CD4-positive, alpha-beta T cell treated with Interferon gamma for 1 hour (primary cell): ENCODE results near the gene ELP2.
"Not testable (repeated sequence)": the region's sequence is repeated elsewhere in the genome, so short reads cannot be mapped to it uniquely, and the experiment has no call there.

Experiments used
- DNase-seq: peaks from one replicate; pipeline ENCODE4 v3.0.0-alpha.2; 2020

ELP2 gene

DNA sequence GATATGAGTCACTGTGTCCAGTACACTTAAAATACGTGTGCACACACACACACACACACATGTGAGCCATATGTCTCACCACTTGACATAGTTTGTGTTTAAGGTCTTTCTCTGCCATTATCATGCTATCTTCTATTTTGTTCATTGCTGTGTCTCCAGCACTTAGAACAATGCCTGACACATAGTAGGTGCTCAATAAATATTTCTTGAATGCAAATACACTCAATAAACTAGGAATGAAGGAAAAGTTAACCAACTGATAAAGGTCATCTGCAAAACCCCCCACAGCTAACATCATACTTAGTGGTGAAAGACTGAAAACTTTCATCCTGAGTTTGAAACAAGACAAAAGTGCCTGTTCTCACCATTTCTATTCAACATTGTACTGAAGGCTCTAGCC lies 62.0 kb downstream of the ELP2 start:
- no peak for DNase-seq

DNA sequence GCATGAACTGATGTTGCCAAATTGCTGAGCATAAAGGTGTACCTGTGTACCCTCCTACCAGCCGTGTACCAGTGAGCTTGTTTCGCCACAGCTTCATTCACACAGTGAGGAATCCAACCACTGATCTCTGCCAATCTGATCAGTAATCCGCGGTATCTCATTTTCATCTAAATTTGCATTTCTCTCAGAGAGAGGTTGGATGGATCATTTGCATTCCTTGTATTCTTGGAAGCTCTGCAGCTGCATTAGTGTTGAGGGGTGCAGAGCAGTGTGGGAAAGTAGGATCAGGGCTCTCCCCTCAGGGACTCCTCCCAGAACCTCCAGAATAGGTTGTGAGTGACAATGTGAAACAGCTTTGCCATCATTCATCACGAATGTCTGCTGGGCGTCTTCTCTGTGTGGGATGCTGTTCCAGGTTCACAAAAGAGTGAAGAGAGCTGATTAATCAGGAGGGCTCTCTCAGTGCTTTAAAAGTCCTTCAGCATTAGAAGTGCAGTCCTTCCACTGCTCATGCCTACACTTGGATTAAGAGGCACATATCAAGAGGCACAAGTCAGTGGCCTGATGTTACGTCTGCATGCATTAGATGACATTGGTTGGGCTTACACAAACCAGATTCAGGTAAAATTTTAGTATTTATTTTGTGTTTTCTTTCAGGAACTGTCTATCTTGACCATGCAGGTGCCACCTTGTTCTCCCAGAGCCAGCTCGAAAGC lies 65.1 kb downstream of the ELP2 start:
- DNase-seq, result no peak

DNA sequence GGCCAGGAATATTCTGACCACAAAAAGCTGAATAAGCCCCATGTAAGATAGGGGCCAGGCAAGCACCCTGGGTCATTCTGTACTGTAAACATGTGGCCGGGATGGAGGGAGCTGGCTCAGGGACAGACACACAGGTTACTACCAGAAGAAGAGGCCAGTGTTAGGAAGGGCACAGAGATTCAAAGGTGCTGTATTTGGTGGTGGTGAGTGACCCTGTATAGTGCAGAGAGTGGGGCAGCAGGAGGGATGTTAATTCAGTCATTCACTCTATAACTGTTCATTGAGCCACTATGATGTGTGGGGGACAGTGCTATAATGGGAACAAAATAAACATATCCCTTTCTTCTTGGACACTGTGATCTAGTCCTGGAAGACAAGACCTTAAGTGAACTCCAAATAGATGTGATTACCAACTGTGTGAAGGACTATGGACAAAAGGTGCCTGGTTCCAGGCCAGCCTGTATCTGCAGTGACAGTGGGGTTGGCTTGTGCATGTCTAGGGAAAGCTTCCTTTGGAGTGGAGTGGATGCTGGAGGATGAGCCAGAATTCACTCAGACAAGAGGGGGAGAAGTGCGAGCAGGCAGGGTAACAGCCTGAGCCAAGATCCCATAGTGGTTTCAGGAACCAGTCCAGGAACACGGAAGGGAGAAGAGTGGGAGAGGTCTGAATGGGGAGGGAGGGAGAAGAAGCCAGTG lies 65.9 kb downstream of the ELP2 start:
- no peak for DNase-seq

DNA sequence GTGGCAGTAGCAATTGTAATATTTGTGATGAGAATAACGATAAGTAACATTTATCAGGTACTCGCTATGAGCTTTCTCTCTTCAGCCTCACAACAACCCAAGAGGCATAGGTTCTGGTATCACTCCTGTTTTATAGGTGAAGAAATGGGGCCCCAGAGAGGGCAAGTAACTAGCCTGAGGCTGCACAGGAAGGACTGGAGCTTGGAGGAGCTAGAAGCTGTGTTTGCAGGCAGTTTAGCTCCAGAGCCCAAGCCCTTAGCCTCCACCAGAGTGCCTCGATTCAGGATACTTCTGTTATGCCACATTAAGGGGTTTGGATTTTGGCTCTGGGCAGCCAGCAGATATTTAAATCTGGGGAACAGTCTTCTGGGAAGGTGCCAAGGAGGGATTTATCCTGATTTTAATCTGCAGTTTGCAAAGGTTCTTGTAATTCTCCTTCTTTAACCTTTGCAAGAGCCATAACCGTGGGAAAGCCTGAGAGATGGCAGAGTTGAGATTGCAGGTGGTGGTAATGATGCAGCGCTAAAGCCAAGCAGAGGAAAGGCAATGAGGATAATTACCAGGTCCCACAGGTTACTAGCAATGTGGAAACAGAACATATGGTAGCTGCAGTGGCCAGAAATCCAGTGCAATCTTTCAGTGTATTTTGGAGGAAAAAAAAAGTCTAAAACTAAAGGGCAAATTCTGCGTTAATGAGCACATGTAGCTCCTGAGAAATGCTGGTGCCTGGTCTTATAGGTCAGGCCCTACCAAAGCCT lies 66.7 kb downstream of the ELP2 start:
- DNase-seq, result no peak

DNA sequence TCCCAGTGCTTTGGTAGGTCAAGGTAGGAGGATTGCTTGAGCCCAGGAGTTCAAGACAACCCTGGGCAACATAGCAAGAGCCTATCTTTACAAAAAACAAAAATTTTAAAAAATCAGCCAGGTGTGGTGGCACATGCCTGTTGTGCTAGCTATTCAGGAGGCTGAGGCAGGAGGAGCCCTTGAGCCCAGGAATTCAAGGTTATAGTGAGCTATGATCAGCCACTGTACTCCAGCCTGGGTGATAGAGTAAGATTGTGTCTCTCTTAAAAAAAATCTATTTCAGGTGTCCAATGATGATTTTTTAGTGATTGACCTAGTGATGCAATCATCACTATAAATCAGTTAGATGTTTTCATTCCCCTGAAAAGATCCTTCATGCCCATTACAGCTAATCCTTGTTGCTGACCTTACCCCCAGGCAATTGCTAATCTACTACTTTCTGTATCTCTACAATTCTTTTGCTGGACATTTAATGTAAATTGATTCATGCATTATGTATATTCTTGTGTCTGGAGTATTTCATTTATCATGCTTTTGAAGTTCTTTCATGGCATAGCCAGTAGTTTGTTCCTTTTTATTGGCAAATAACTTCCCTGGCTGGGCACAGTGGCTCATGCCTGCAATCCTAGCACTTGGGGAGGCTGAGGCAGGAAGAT lies 67.9 kb downstream of the ELP2 start:
- DNase-seq, result no peak

DNA sequence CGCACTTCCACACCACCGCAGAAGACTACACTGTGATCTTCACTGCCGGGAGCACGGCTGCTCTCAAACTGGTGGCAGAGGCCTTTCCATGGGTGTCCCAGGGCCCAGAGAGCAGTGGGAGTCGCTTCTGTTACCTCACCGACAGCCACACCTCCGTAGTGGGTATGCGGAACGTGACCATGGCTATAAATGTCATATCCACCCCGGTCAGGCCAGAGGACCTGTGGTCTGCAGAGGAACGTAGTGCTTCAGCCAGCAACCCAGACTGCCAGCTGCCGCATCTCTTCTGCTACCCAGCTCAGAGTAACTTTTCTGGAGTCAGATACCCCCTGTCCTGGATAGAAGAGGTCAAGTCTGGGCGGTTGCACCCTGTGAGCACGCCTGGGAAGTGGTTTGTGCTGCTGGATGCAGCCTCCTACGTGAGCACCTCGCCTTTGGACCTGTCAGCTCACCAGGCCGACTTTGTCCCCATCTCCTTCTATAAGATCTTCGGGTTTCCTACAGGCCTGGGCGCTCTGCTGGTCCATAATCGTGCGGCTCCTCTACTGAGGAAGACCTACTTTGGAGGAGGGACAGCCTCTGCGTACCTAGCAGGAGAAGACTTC lies 70.1 kb downstream of the ELP2 start:
- no peak for DNase-seq

DNA sequence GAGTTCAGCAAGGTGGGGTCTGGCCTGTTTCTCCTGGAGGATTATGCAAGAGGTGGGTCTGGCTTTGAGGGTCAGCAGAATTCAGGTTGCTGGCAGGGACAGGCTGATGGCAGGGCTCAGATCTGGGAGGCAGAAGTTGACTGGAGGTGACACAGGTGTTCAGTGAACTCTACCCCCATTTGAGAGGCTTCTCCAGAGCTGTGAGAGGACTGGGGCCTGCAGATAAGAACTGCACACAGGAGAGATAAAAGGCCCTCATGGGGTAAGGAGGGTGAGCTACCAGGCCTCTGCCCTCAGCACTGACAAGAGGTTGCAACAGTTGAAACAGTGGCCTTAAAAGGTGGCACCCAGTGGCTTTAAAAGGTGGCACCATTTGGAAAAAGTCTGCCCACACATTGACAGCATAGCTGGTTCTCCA lies 70.7 kb downstream of the ELP2 start:
- no peak for DNase-seq

DNA sequence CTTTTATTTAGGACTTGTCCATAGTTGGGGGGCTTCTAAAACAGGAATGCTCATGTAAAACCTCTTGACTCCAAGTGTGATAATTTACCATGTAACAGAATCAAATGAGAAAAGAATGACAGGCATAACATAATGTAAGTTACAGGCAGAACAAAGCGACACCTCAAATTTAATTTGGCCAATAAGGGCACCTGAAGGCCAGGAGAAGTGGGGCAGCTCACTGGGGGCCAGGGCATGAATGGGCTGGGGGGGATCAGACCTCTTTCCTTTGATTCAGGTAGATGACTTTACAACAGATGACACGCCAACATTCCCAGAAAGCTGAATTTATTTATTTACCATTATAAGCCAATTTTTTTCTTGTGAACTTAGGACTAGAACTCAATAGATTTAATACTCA lies 72.1 kb downstream of the ELP2 start:
- no peak for DNase-seq

DNA sequence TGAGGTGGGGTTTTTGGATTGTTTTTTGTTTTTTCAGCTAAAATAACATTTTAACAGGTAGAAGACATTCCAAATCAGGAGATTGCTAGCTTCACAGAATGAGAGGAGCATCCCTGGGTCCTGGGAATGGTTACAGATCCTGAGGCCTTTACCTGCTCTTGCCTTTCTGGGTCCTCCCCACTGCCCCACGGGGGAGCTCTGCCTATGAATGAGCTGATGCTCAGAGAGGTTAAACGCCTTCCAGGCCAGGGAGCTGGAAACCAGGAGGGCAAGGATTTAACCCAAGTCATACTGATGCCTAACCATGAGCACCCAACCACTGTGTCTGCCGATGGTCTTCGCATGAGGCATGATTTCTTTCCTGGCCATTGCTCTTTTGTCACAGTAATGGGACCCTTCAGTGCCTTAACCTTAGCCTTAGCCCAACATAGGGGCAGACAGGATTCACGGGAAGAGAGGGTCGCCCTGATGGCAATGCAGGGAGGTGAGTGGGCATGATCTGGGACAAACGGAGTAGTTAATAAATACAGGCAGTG lies 73.7 kb downstream of the ELP2 start:
- DNase-seq, result no peak

DNA sequence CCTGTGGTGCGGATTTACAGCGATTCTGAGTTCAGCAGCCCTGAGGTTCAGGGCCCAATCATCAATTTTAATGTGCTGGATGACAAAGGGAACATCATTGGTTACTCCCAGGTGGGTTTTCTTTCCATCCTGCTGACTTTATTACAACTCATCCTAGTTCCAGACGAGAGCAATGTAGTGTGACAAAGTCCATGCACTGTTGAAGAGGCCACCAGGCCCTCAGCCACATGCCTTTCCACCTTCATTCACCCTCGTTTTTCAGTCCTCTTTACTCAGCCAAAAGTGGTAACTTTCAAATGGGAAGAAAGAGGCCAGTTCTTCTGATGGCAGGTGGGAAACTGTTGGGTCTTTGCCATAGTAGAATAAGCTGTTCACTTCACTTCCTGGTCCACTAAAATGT lies 75.5 kb downstream of the ELP2 start:
- no peak for DNase-seq

DNA sequence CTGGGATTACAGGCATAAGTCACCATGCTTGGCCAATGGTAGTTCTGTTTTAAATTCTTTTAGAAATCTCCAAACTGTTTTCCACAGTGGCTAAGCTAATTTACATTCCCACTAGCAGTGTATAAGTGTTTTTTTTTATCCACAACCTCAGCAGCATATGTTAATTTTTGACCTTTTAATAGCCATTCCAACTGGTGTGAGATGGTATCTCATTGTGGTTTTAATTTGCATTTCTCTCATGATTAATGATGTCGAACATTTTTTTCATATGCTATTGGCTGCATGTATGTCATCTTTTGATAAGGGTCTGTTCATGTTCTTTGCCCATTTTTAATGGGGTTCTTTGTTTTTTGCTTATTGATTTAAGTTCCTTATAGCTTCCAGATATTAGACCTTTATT lies 77.6 kb downstream of the ELP2 start:
- no peak for DNase-seq

DNA sequence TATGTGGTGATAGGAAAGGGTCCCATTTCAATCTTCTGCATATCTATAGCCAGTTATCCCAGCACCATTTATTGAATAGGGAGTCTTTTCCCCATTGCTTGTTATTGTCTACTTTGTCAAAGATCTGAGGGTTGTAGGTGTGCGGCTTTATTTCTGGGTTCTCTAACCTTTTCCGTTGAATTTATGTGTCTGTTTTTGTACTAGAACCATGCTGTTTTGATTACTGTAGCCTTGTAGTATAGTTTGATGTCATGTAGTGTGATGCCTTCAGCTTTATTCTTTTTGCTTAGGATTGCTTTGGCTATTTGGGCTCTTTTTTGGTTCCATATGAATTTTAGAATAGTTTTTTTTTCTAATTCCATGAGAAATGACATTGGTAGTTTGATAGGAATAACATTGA lies 78.3 kb downstream of the ELP2 start:
- DNase-seq, result not testable (repeated sequence)

DNA sequence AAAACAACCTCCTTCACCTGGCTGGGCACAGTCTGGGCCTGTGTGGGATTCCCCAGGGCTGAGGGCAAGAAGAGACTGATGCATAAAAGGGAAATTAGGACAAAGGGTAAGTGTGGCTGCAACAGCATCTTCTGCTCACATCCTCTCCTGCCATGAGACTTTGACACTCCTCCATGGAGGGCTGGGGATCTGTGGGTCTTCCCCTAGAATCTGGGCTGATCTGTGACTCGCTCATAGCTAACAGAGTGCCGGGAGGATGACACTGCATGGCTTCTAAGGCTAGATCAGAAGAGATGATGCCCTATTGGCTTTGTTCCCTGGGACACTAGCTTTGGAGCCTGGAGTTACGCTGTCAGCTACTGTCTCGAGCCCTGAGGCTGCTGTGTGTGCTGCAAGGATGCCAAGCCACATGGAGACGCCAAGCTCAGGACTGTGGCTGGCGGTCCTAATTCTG lies 81.9 kb downstream of the ELP2 start:
- DNase-seq, result no peak

DNA sequence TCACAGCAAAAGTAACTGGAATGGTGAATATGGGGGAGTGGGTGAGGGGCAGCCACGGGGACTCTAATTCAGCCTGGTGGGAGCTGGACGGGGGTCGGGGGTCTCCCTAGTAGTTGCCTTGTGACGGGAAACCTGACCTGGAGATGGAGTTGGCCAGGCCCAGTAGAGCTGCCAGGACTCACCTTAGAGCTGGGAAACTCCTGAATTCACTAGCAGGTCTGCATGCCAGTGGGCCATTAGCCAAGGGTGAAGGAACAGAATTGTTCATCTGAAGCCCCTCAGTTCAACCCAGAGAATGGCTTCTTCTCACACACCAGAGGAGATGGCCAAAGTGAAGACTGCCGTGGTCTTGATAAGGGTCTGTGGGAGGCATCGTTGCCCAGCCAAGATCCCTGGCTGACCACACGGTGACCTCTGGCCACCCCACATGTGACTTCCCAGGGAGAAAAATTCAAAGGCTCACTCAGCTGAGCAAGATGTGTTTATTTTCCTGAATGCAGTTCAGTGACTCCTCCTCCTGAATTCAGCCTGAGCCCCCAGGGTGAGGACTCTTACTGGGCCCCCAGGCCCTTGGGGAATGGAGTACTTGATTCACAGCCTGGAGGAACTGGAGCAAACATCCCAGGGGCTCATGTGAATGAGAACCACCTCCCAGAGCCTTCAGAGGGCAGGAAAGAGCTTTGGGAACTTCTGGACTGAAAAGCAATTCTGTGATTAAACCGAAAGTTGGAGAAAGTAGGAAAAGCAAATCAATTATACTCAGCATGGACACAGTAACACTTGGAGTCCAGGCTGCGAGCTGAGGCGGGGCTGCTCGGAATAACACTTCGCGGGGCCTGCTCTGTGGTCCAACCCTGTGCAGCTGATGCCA lies 82.8 kb downstream of the ELP2 start:
- DNase-seq, result no peak

DNA sequence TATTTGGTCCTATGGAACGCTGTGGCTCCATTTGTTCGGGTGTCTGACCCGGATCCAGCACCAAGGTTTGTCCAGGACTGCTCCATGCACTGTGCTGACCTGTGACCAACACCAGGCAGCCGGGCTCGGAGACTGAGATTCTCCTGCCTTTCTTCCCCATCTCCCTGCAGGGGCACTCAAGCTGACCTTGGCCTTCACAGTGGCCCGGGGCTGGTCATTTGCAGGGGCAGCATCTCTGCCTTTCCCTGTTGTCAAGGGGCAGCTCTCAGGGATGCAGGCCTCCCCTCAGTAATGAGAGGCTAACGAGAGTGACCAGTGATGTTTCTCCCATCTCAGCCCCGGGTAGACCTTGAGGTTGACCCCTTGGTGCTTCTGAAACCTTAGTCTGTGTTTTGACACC lies 85.1 kb downstream of the ELP2 start:
- no peak for DNase-seq

DNA sequence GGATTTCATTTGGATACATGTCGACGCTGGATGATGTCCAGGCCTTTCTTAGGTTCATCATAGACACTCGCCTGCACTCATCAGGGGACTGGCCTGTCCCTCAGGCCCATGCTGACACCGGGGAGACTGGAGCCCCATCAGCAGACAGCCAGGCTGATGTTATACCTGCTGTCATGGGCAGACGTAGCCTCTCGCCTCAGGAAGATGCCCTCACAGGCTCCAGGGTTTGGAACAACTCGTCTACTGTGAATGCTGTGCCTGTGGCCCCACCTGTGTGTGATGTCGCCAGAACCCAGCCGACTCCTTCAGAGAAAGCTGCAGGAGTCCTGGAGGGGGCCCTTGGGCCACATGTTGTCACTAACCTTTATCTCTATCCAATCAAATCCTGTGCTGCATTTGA lies 85.9 kb downstream of the ELP2 start:
- DNase-seq, result no peak

DNA sequence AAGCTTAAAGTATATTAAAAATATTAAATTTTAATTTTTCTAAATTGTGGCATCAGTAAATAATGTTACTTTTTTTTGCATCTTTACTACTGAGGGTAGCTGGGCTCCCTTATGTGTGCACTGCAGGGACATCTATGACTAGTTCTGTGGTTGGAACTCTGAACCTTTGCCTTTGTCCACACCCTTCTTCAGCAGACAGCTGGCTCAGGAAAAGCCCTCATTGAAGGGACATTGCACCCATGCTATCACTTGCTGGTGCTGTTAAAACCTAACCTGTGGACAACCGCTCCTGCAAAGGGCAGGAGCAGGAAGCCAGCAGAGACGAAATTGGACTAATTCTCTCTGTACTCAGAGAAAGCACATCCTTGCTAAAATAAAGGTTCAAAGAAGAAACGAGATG lies 87.6 kb downstream of the ELP2 start:
- no peak for DNase-seq

DNA sequence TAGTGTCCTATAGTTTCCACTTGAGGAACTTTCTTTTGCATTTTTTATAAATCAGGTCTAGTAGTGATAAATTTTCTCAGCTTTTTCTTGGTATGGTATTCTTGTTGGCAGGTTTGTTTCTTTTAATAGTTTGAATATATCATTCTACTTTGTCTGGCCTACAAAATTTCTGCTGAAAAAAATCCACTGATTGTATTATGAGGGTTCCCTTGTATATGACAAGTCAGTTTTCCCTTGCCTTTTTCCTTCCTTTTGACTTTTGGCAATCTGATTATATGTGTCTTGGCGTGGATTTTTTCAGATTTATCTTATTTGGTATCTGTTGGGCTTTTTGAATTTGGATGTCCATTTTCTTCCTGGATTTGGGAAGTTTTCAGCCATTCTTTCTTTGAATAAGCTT lies 99.5 kb downstream of the ELP2 start:
- no peak for DNase-seq
